WTC11 (cell line): ENCODE results near the gene C16orf54. TPM values are rescaled to one million over a fixed set of nuclear protein-coding genes. Genes with fewer than 3 reads are reported as not detected.

Source experiments
- ATAC-seq: fragments of 200-7000 bp; cut with Tn5 transposase; 2 replicates; pipeline ENCODE4 v1.10.0; 2021; ENCODE audit warnings: mild to moderate bottlenecking, moderate library complexity
- CTCF ChIA-PET: fragments of 300-600 bp; sonication (Branson Sonifier 250); formaldehyde crosslinking; loops from one replicate; lab custom pipeline; 2021; ENCODE audit warnings: antibody characterized with exemption; lab: Charles Lee
- POLR2A ChIA-PET: fragments of 350-600 bp; sonication (Branson Sonifier 250); formaldehyde crosslinking; loops from one replicate; lab custom pipeline; 2021; ENCODE audit warnings: antibody characterized with exemption; lab: Charles Lee
- DNase-seq: peaks from one replicate; pipeline ENCODE4 v3.0.0; 2021; ENCODE audit warnings: low spot score
- H3K27ac Mint-ChIP-seq: 2 replicates; pipeline ENCODE4 v1.8.0; 2021; ENCODE audit warnings: mixed read lengths
- H3K27me3 Mint-ChIP-seq: 2 replicates; pipeline ENCODE4 v1.8.0; 2021; ENCODE audit warnings: low read depth, mild to moderate bottlenecking, moderate library complexity, mixed read lengths
- H3K36me3 Mint-ChIP-seq: 2 replicates; pipeline ENCODE4 v1.8.0; 2021; ENCODE audit warnings: mixed read lengths
- H3K4me1 Mint-ChIP-seq: 2 replicates; pipeline ENCODE4 v1.8.0; 2022; ENCODE audit warnings: mixed read lengths
- H3K4me3 Mint-ChIP-seq: 2 replicates; pipeline ENCODE4 v1.8.0; 2021; ENCODE audit warnings: mild to moderate bottlenecking, moderate library complexity, mixed read lengths
- H3K9me3 Mint-ChIP-seq: 2 replicates; pipeline ENCODE4 v1.8.0; 2021; ENCODE audit warnings: mixed read lengths
- ATF1 ChIP-seq: sonication (generic); formaldehyde crosslinking; IDR thresholded peaks from 2 replicates; pipeline ENCODE4 v1.8.1; 2023; ENCODE audit warnings: mild to moderate bottlenecking, moderate library complexity, missing genetic modification reagents
- EMX1 ChIP-seq: fragments of 250-450 bp; sonication (Bioruptor Pico); IDR thresholded peaks from 2 replicates; pipeline ENCODE4 v1.8.0; 2021; ENCODE audit warnings: mild to moderate bottlenecking
- GTF2I ChIP-seq: fragments of 250-450 bp; sonication (Bioruptor Pico); conservative IDR thresholded peaks from 2 replicates; pipeline ENCODE4 v1.4.0; 2021; ENCODE audit warnings: mild to moderate bottlenecking
- IRF2 ChIP-seq: sonication (generic); formaldehyde crosslinking; IDR thresholded peaks from 2 replicates; pipeline ENCODE4 v1.8.0; 2022; ENCODE audit warnings: low read depth, missing genetic modification reagents, borderline replicate concordance
- JUN ChIP-seq: sonication (generic); formaldehyde crosslinking; IDR thresholded peaks from 2 replicates; pipeline ENCODE4 v1.8.0; 2023; ENCODE audit warnings: mild to moderate bottlenecking, missing genetic modification reagents
- NFATC4 ChIP-seq: fragments of 250-450 bp; sonication (Bioruptor Pico); IDR thresholded peaks from 2 replicates; pipeline ENCODE4 v1.9.0; 2021; ENCODE audit warnings: mild to moderate bottlenecking
- NR3C1 ChIP-seq: sonication (generic); formaldehyde crosslinking; conservative IDR thresholded peaks from 2 replicates; pipeline ENCODE4 v1.8.1; 2023; ENCODE audit warnings: low read depth, mild to moderate bottlenecking, missing genetic modification reagents
- OVOL2 ChIP-seq: fragments of 250-450 bp; sonication (Bioruptor Pico); IDR thresholded peaks from 2 replicates; pipeline ENCODE4 v1.9.0; 2021; ENCODE audit warnings: mild to moderate bottlenecking, borderline replicate concordance
- RORB ChIP-seq: fragments of 250-450 bp; sonication (Bioruptor Pico); IDR thresholded peaks from 2 replicates; pipeline ENCODE4 v1.9.0; 2021; ENCODE audit warnings: mild to moderate bottlenecking
- SMAD3 ChIP-seq: sonication (generic); formaldehyde crosslinking; IDR thresholded peaks from 2 replicates; pipeline ENCODE4 v1.8.0; 2022; ENCODE audit warnings: missing genetic modification reagents, mild to moderate bottlenecking, borderline replicate concordance
- ZNF396 ChIP-seq: fragments of 250-450 bp; sonication (Bioruptor Pico); IDR thresholded peaks from 2 replicates; pipeline ENCODE4 v1.8.0; 2021; ENCODE audit warnings: mild to moderate bottlenecking, moderate library complexity, borderline replicate concordance
- ZNF671 ChIP-seq: fragments of 250-450 bp; sonication (Bioruptor Pico); IDR thresholded peaks from 2 replicates; pipeline ENCODE4 v1.8.0; 2021; ENCODE audit warnings: mild to moderate bottlenecking
- total RNA-seq: library from RNA; stranded (reverse); gene quantifications from 3 replicates; pipeline ENCODE4 v1.2.3, GENCODE V29; 2021
- TF ChIP-seq, protein P1 (sequence below): sonication (generic); formaldehyde crosslinking; IDR thresholded peaks from 2 replicates; pipeline ENCODE4 v1.8.1; 2023; ENCODE audit warnings: mild to moderate bottlenecking, missing genetic modification reagents, borderline replicate concordance
- TF ChIP-seq, protein P2 (sequence below): sonication (generic); formaldehyde crosslinking; IDR thresholded peaks from 2 replicates; pipeline ENCODE4 v1.8.0; 2022; ENCODE audit warnings: mild to moderate bottlenecking, missing genetic modification reagents
- TF ChIP-seq, protein P3 (sequence below): fragments of 250-450 bp; sonication (Bioruptor Pico); IDR thresholded peaks from 2 replicates; pipeline ENCODE4 v1.9.0; 2021; ENCODE audit warnings: mild to moderate bottlenecking, borderline replicate concordance
- TF ChIP-seq, protein P4 (sequence below): sonication (generic); formaldehyde crosslinking; IDR thresholded peaks from 2 replicates; pipeline ENCODE4 v1.8.1; 2022; ENCODE audit warnings: low read depth, mild to moderate bottlenecking, moderate library complexity, missing genetic modification reagents, borderline replicate concordance
- TF ChIP-seq, protein P5 (sequence below): sonication (generic); formaldehyde crosslinking; IDR thresholded peaks from 2 replicates; pipeline ENCODE4 v1.8.1; 2023; ENCODE audit warnings: mild to moderate bottlenecking, missing genetic modification reagents, moderate library complexity

C16orf54 gene
- total RNA-seq, 1 experiment from 2014 or later: 0.09 TPM

DNA sequence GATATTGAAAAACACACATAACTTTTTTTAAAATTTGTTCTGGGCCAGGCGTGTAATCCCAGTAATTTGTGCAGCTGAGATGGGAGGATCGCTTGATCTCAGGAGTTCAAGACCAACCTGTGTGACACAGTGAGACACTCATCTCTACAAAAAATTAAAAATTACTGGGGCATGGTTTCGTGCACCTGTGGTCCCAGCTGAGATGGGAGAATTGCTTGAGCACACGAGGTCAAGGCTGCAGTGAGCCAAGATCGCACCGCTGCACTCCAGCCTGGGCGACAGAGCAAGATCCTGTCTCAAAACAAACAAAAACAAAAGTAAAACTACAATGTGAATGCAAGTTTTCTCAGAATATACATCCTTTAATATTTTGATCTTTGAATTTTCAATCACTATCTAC lies 15.1 kb downstream of the C16orf54 start:
- no peak for ATAC-seq
- H3K36me3 Mint-ChIP-seq: peaks cover 75% of the 10 kb centered on the region
- no peak overlapping the region for H3K4me3 Mint-ChIP-seq
- no peaks in the 10 kb centered on the region for H3K9me3 Mint-ChIP-seq
- H3K27ac Mint-ChIP-seq: peak overlapping the region; percentile 68; the same call in 1 of the 2 replicates
- H3K27me3 Mint-ChIP-seq: no peaks in the 10 kb centered on the region
- TF ChIP-seq NR3C1 (CRISPR knock-in tag): no peak
- no peak for TF ChIP-seq ZNF396
- TF ChIP-seq, protein P1, sequence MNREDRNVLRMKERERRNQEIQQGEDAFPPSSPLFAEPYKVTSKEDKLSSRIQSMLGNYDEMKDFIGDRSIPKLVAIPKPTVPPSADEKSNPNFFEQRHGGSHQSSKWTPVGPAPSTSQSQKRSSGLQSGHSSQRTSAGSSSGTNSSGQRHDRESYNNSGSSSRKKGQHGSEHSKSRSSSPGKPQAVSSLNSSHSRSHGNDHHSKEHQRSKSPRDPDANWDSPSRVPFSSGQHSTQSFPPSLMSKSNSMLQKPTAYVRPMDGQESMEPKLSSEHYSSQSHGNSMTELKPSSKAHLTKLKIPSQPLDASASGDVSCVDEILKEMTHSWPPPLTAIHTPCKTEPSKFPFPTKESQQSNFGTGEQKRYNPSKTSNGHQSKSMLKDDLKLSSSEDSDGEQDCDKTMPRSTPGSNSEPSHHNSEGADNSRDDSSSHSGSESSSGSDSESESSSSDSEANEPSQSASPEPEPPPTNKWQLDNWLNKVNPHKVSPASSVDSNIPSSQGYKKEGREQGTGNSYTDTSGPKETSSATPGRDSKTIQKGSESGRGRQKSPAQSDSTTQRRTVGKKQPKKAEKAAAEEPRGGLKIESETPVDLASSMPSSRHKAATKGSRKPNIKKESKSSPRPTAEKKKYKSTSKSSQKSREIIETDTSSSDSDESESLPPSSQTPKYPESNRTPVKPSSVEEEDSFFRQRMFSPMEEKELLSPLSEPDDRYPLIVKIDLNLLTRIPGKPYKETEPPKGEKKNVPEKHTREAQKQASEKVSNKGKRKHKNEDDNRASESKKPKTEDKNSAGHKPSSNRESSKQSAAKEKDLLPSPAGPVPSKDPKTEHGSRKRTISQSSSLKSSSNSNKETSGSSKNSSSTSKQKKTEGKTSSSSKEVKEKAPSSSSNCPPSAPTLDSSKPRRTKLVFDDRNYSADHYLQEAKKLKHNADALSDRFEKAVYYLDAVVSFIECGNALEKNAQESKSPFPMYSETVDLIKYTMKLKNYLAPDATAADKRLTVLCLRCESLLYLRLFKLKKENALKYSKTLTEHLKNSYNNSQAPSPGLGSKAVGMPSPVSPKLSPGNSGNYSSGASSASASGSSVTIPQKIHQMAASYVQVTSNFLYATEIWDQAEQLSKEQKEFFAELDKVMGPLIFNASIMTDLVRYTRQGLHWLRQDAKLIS (CRISPR knock-in tag): no peak
- no peak for TF ChIP-seq ATF1 (CRISPR knock-in tag)
- TF ChIP-seq, protein P2, sequence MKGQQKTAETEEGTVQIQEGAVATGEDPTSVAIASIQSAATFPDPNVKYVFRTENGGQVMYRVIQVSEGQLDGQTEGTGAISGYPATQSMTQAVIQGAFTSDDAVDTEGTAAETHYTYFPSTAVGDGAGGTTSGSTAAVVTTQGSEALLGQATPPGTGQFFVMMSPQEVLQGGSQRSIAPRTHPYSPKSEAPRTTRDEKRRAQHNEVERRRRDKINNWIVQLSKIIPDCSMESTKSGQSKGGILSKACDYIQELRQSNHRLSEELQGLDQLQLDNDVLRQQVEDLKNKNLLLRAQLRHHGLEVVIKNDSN (CRISPR knock-in tag): no peak
- no peak for TF ChIP-seq OVOL2 (CRISPR knock-in tag)
- TF ChIP-seq, protein P3, sequence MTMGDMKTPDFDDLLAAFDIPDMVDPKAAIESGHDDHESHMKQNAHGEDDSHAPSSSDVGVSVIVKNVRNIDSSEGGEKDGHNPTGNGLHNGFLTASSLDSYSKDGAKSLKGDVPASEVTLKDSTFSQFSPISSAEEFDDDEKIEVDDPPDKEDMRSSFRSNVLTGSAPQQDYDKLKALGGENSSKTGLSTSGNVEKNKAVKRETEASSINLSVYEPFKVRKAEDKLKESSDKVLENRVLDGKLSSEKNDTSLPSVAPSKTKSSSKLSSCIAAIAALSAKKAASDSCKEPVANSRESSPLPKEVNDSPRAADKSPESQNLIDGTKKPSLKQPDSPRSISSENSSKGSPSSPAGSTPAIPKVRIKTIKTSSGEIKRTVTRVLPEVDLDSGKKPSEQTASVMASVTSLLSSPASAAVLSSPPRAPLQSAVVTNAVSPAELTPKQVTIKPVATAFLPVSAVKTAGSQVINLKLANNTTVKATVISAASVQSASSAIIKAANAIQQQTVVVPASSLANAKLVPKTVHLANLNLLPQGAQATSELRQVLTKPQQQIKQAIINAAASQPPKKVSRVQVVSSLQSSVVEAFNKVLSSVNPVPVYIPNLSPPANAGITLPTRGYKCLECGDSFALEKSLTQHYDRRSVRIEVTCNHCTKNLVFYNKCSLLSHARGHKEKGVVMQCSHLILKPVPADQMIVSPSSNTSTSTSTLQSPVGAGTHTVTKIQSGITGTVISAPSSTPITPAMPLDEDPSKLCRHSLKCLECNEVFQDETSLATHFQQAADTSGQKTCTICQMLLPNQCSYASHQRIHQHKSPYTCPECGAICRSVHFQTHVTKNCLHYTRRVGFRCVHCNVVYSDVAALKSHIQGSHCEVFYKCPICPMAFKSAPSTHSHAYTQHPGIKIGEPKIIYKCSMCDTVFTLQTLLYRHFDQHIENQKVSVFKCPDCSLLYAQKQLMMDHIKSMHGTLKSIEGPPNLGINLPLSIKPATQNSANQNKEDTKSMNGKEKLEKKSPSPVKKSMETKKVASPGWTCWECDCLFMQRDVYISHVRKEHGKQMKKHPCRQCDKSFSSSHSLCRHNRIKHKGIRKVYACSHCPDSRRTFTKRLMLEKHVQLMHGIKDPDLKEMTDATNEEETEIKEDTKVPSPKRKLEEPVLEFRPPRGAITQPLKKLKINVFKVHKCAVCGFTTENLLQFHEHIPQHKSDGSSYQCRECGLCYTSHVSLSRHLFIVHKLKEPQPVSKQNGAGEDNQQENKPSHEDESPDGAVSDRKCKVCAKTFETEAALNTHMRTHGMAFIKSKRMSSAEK (CRISPR knock-in tag): no peak
- no peak for TF ChIP-seq GTF2I (CRISPR knock-in tag)
- no peak for TF ChIP-seq NFATC4
- no peak for TF ChIP-seq IRF2
- TF ChIP-seq JUN: no peak
- TF ChIP-seq, protein P4, sequence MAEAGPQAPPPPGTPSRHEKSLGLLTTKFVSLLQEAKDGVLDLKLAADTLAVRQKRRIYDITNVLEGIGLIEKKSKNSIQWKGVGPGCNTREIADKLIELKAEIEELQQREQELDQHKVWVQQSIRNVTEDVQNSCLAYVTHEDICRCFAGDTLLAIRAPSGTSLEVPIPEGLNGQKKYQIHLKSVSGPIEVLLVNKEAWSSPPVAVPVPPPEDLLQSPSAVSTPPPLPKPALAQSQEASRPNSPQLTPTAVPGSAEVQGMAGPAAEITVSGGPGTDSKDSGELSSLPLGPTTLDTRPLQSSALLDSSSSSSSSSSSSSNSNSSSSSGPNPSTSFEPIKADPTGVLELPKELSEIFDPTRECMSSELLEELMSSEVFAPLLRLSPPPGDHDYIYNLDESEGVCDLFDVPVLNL (CRISPR knock-in tag): no peak
- no peak for TF ChIP-seq RORB (CRISPR knock-in tag)
- no peak for TF ChIP-seq EMX1
- TF ChIP-seq ZNF671 (CRISPR knock-in tag): no peak
- TF ChIP-seq, all 79 proteins: peak for 0
- H3K4me1 Mint-ChIP-seq: peaks cover 23% of the 10 kb centered on the region
- no peak for DNase-seq
- POLR2A ChIA-PET: no interaction called here
- CTCF ChIA-PET: interaction anchor here (1.2 to 2.5 kb wide), 2 partner anchors 55 to 60 kb away, joined by 5 to 16 read pairs; partner anchors contain the start of gene KIF22

DNA sequence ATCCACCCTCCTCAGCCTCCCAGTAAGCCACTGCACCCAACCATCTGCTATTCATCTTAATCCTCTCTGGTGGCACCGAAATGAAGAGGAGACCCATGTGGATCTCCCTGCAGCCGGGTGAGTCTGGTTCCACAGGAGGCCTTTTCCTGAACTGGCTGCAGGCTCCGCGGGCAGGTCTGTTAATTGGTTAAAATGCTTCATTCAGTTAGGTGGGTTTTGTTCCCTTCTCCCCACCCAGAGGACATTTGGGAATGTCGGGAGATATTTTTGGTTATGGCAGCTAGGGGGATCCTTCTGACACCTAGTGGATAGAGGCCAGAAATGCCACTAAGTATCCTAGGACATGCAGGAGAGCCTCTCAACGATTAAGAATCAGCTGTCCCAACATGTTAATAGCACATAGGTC lies 16.7 kb downstream of the C16orf54 start:
- Mint-ChIP-seq H3K27ac (peak overlapping the region; percentile 71), H3K27me3 (no peaks in the 10 kb centered on the region), H3K4me1 (peaks cover 30% of the 10 kb centered on the region), H3K36me3 (peaks cover 76% of the 10 kb centered on the region), H3K9me3 (no peaks in the 10 kb centered on the region), H3K4me3 (no peak overlapping the region)
- TF ChIP-seq NR3C1 (CRISPR knock-in tag) (no peak), ZNF396 (no peak), SMAD3 (CRISPR knock-in tag) (no peak)
- TF ChIP-seq, protein P5, sequence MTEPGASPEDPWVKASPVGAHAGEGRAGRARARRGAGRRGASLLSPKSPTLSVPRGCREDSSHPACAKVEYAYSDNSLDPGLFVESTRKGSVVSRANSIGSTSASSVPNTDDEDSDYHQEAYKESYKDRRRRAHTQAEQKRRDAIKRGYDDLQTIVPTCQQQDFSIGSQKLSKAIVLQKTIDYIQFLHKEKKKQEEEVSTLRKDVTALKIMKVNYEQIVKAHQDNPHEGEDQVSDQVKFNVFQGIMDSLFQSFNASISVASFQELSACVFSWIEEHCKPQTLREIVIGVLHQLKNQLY (CRISPR knock-in tag): no peak
- ChIA-PET CTCF (interaction anchor here (0.5 to 2.7 kb wide), 21 partner anchors 8 to 727 kb away, joined by 3 to 38 read pairs (median 4); partner anchors contain the start of genes KIF22 and SPN), POLR2A (interaction anchor here (1.2 kb wide), 1 partner anchor 61 kb away, joined by 4 read pairs; no protein-coding TSS in a partner anchor)
- ATAC-seq: peak; percentile 90
- no peak for DNase-seq
